ENCODE measurements around the gene ABCA12. TPM values are rescaled to one million over a fixed set of nuclear protein-coding genes. Genes with fewer than 3 reads are reported as not detected.

ABCA12 gene
- total RNA-seq, 2 donors from 2014 or later: 0.68 to 1.1 TPM

- no peak for DNase-seq (ENCODE audit: low spot score)
- WGBS: 78% methylated on average over 3 of the region's 3 CpGs
- TF ChIP-seq POLR2AphosphoS5 (IDR thresholded peaks at IDR 0.05) (no peak), POLR2A (IDR thresholded peaks at IDR 0.05) (no peak), CTCF (IDR thresholded peaks at IDR 0.05) (no peak)
- no peaks in the 10 kb centered on the region for H3K9me3 ChIP-seq
- no peaks in the 10 kb centered on the region for H3K36me3 ChIP-seq
- H3K4me1 ChIP-seq (replicated peaks): no peaks in the 10 kb centered on the region
- no peaks in the 10 kb centered on the region for H3K27me3 ChIP-seq (replicated peaks; ENCODE audit: insufficient read depth)
- H3K4me3 ChIP-seq: no peak overlapping the region
- intact Hi-C loops (cut with DNase I): no loop called here
- H3K27ac ChIP-seq: no peak overlapping the region
These were observed 100.0 kb downstream of the ABCA12 start for GRCh38 chr2:215038421-215038820.

DNA sequence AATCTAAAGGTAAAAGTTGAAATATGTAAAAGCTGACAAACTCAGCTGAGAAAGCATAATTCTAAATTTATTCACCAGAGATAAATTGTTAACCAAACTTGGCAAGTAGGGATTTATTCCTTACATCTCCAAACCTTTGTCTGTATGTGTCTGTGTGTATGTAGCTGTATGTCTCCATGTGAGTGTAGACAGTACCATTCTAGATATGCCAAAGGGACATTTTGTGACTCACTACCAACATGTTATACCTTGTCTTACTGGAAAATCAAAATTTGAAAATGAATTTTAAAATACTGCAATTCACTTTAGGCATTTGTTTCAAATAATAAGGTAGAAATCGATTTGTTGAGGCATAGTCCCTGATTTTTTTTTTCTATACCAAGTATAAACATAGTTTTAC lies 102.1 kb downstream of the ABCA12 start:
- intact Hi-C loops (cut with DNase I): no loop called here
- Histone ChIP-seq H3K27ac (no peak overlapping the region), H3K36me3 (no peaks in the 10 kb centered on the region), H3K9me3 (no peaks in the 10 kb centered on the region), H3K27me3 (replicated peaks; ENCODE audit: insufficient read depth) (no peaks in the 10 kb centered on the region), H3K4me3 (no peak overlapping the region), H3K4me1 (replicated peaks) (no peaks in the 10 kb centered on the region)
- 89% methylated on average over 1 of the region's 1 CpG for WGBS
- TF ChIP-seq POLR2A (IDR thresholded peaks at IDR 0.05) (no peak), POLR2AphosphoS5 (IDR thresholded peaks at IDR 0.05) (no peak), CTCF (IDR thresholded peaks at IDR 0.05) (no peak)
- no peak for DNase-seq (ENCODE audit: low spot score)

GRCh38 chr2:215034154-215034553 lies 104.3 kb downstream of the ABCA12 start:
- Histone ChIP-seq H3K36me3 (no peaks in the 10 kb centered on the region), H3K9me3 (no peaks in the 10 kb centered on the region), H3K27ac (no peak overlapping the region), H3K4me1 (replicated peaks) (no peaks in the 10 kb centered on the region), H3K4me3 (no peak overlapping the region), H3K27me3 (replicated peaks; ENCODE audit: insufficient read depth) (no peaks in the 10 kb centered on the region)
- DNase-seq (ENCODE audit: low spot score): no peak
- intact Hi-C loops (cut with DNase I): no loop called here
- no peak for TF ChIP-seq CTCF (IDR thresholded peaks at IDR 0.05)
- TF ChIP-seq POLR2A (IDR thresholded peaks at IDR 0.05): no peak
- TF ChIP-seq POLR2AphosphoS5 (IDR thresholded peaks at IDR 0.05): no peak
- 92% methylated on average over 3 of the region's 3 CpGs for WGBS

DNA sequence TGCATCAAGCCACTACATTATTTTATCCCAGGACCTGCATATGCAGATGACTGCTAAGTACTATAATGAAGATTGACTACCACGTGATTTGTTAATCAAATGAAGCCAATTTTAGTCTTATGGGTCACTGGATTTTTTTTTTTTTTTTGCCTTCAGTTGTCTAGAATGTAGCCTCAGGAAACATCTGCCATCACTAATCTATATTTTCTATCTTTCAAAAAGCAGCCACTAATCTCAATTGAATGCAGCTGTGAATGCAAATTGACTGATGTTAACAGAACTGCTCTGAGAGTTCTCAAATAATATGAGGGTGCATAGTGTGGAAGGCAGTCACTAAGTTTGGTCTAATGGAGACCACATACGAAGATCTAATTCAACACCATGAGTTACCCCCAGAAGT lies 106.3 kb downstream of the ABCA12 start:
- TF ChIP-seq CTCF (IDR thresholded peaks at IDR 0.05): no peak
- no peak for TF ChIP-seq POLR2A (IDR thresholded peaks at IDR 0.05)
- no peak for TF ChIP-seq POLR2AphosphoS5 (IDR thresholded peaks at IDR 0.05)
- DNase-seq (ENCODE audit: low spot score): no peak
- Histone ChIP-seq H3K4me1 (replicated peaks) (no peaks in the 10 kb centered on the region), H3K4me3 (no peak overlapping the region), H3K27ac (no peak overlapping the region), H3K36me3 (no peaks in the 10 kb centered on the region), H3K9me3 (no peaks in the 10 kb centered on the region), H3K27me3 (replicated peaks; ENCODE audit: insufficient read depth) (no peaks in the 10 kb centered on the region)
- WGBS: 74% methylated on average over 2 of the region's 2 CpGs
- intact Hi-C loops (cut with DNase I): no loop called here

- no peaks in the 10 kb centered on the region for H3K27me3 ChIP-seq (replicated peaks; ENCODE audit: insufficient read depth)
- H3K4me1 ChIP-seq (replicated peaks): no peaks in the 10 kb centered on the region
- no peaks in the 10 kb centered on the region for H3K36me3 ChIP-seq
- H3K4me3 ChIP-seq: no peak overlapping the region
- 93% methylated on average over 2 of the region's 2 CpGs for WGBS
- TF ChIP-seq CTCF (IDR thresholded peaks at IDR 0.05): no peak
- TF ChIP-seq POLR2A (IDR thresholded peaks at IDR 0.05): no peak
- no peak for TF ChIP-seq POLR2AphosphoS5 (IDR thresholded peaks at IDR 0.05)
- no peaks in the 10 kb centered on the region for H3K9me3 ChIP-seq
- intact Hi-C loops (cut with DNase I): no loop called here
- no peak for DNase-seq (ENCODE audit: low spot score)
- no peak overlapping the region for H3K27ac ChIP-seq
These were observed 107.1 kb downstream of the ABCA12 start for GRCh38 chr2:215031321-215031720.
